NCI-H82 treated with DMSO at 0.1 percent for 48 hours (cell line): ENCODE results near the gene ALK.

Source experiments
- DNase-seq: peaks from one replicate; lab custom pipeline; 2025; ENCODE audit not compliant: unreplicated experiment; lab: John Stamatoyannopoulos, UW

Gene ALK

GRCh38 chr2:29377788-29378187 is 543.6 kb downstream of the ALK start:
- no peak for DNase-seq

GRCh38 chr2:29376541-29376940 is 544.8 kb downstream of the ALK start:
- no peak for DNase-seq

GRCh38 chr2:29375843-29376242 is 545.5 kb downstream of the ALK start:
- DNase-seq: no peak

- no peak for DNase-seq
These were observed 546.6 kb downstream of the ALK start for GRCh38 chr2:29374823-29375222.

GRCh38 chr2:29373870-29374269 is 547.5 kb downstream of the ALK start:
- no peak for DNase-seq

GRCh38 chr2:29372185-29372584 is 549.2 kb downstream of the ALK start:
- no peak for DNase-seq

GRCh38 chr2:29370581-29371125 is 550.7 kb downstream of the ALK start:
- DNase-seq: no peak

- DNase-seq: no peak
These were observed 551.2 kb downstream of the ALK start for GRCh38 chr2:29370173-29370572.

GRCh38 chr2:29368659-29369040 is 552.7 kb downstream of the ALK start:
- no peak for DNase-seq

- DNase-seq: no peak
These were observed 553.3 kb downstream of the ALK start for GRCh38 chr2:29367986-29368658.

GRCh38 chr2:29363111-29363510 is 558.3 kb downstream of the ALK start:
- no peak for DNase-seq

- DNase-seq: no peak
These were observed 560.2 kb downstream of the ALK start for GRCh38 chr2:29361231-29361630.

- no peak for DNase-seq
These were observed 561.2 kb downstream of the ALK start for GRCh38 chr2:29360016-29360784.

- no peak for DNase-seq
These were observed 567.9 kb downstream of the ALK start for GRCh38 chr2:29353403-29353991.

GRCh38 chr2:29351916-29352591 is 569.3 kb downstream of the ALK start:
- no peak for DNase-seq

- DNase-seq: no peak
These were observed 570.1 kb downstream of the ALK start for GRCh38 chr2:29351248-29351647.

- DNase-seq: no peak
These were observed 571.9 kb downstream of the ALK start for GRCh38 chr2:29349316-29350030.

- no peak for DNase-seq
These were observed 573.5 kb downstream of the ALK start for GRCh38 chr2:29347774-29348461.

GRCh38 chr2:29345236-29345635 is 576.1 kb downstream of the ALK start:
- DNase-seq: no peak

GRCh38 chr2:29343830-29344229 is 577.6 kb downstream of the ALK start:
- DNase-seq: no peak
